Fibroblast of mammary gland (primary cell): ENCODE data around the gene LRMDA.

ENCODE experiments used
- DNase-seq: peaks from one replicate; pipeline ENCODE4 v3.0.0-alpha.2; 2010; ENCODE audit warnings: low read depth
- H3K4me3 ChIP-seq: 2 replicates; pipeline ENCODE4 v1.5.1; 2011; ENCODE audit warnings: low read depth, mild to moderate bottlenecking, low read length, moderate library complexity; ENCODE audit not compliant: control insufficient read depth
- TF ChIP-seq, protein P1 (sequence below): conservative IDR thresholded peaks from 2 replicates; pipeline ENCODE4 v1.5.1; 2011; ENCODE audit warnings: low read depth, low read length, inconsistent platforms; ENCODE audit not compliant: control insufficient read depth, insufficient read depth

LRMDA gene

DNA sequence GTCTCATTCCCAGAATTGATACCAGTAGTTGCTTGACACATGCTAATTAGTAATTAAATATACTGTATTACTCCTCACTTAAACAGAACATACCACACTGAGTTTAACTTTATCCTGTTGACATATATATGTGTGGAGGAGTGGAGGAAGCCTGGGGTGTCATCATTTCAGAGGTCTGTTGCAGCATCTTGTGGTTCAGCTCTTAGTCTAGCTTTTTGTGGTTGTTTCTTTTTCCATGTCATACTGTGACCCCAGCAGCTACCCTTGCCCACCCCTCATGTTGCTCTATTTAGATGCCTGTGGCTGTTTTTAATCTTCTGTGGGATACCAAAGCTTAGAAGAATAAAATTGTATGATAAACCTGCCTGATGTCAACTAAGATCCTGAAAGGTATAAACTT, 875.4 kb downstream of the LRMDA start:
- peak; percentile 57 for DNase-seq
- TF ChIP-seq, protein P1, sequence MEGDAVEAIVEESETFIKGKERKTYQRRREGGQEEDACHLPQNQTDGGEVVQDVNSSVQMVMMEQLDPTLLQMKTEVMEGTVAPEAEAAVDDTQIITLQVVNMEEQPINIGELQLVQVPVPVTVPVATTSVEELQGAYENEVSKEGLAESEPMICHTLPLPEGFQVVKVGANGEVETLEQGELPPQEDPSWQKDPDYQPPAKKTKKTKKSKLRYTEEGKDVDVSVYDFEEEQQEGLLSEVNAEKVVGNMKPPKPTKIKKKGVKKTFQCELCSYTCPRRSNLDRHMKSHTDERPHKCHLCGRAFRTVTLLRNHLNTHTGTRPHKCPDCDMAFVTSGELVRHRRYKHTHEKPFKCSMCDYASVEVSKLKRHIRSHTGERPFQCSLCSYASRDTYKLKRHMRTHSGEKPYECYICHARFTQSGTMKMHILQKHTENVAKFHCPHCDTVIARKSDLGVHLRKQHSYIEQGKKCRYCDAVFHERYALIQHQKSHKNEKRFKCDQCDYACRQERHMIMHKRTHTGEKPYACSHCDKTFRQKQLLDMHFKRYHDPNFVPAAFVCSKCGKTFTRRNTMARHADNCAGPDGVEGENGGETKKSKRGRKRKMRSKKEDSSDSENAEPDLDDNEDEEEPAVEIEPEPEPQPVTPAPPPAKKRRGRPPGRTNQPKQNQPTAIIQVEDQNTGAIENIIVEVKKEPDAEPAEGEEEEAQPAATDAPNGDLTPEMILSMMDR = no peak
- no peak overlapping the region for H3K4me3 ChIP-seq

DNA sequence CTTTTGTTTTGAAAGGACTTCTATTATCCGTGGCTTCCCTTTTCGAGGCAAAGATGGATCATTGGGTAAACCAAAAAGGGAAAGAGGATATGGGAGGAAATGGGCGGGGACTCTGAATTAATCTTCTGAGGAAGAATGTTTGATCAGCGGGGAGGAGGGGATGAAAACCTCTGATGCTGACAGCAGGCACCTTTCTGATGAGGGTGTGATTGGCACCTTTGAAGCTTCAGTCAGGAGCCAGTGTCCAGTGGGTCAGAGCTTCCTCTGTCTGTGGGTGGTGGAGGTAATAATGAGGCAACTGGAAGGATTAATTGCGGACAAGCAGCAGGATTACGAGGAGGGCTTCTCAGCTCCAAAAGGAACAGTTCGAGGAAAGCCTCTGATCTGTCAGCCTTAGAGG, 877.6 kb downstream of the LRMDA start:
- no peak for DNase-seq
- no peak overlapping the region for H3K4me3 ChIP-seq
- TF ChIP-seq, protein P1 = no peak

GRCh38 chr10:76309741-76310587, 878.5 kb downstream of the LRMDA start:
- TF ChIP-seq, protein P1 = no peak
- peak; percentile 25 for DNase-seq
- H3K4me3 ChIP-seq = no peak overlapping the region

- TF ChIP-seq, protein P1 = no peak
- H3K4me3 ChIP-seq = no peak overlapping the region
- DNase-seq = no peak
These were observed 879.2 kb downstream of the LRMDA start for GRCh38 chr10:76310588-76311080.

DNA sequence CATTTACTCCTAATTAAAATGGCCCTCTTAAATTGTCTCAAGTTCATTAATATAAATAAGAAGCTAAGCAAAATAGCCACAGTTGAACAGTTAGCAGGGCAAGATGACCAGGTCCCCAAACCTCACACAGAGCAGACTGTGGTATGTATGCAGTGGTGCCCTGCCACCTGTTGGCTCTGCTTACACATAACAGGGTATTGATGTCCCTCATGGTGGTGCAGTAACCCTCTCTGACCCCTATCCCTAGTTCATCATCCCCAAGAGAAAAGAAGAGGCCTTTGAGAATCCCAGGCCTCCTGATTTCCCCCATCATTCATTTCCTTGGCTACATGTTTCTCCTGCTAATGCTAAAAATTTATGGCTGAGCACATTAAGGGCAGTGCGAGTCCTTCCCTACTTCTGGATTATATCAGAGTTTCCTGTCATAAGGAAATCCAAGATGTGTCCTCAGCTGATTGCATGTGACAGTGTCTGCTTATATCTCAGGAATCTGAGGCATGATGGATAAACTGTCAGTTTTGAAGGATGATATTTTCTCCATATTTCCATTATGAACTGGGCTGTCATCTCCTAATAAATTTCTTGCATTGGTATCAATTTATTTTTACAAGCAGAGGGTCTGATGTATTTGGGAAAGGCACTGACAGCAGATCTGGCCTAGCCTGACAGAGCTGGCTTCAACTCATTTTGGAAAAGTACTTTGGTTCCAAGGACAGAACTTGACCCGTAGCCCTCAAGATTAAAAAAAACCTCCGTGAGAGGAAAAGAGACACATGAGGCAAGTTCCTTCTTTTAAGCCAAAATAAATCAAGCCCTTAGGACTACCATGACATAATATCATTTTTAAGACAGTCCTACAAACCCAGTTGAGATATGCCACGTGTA, 880.6 kb downstream of the LRMDA start:
- DNase-seq = peak; percentile 45
- TF ChIP-seq, protein P1 = peak; percentile 52
- H3K4me3 ChIP-seq = no peak overlapping the region

- H3K4me3 ChIP-seq = no peak overlapping the region
- TF ChIP-seq, protein P1 = no peak
- DNase-seq = no peak
These were observed 883.8 kb downstream of the LRMDA start for GRCh38 chr10:76315240-76315639.
